Measurements from ENCODE around the gene SNX8.
"Not testable (repeated sequence)": the region's sequence is repeated elsewhere in the genome, so short reads cannot be mapped to it uniquely, and the experiment has no call there.

The SNX8 gene

GRCh38 chr7:2289621-2290020 is 24.6 kb downstream of the SNX8 start:
- no peak for DNase-seq

GRCh38 chr7:2289111-2289586 is 25.1 kb downstream of the SNX8 start:
- DNase-seq = no peak

GRCh38 chr7:2288503-2288902 is 25.7 kb downstream of the SNX8 start:
- DNase-seq = no peak

- DNase-seq = no peak
These were observed 26.5 kb downstream of the SNX8 start for GRCh38 chr7:2287745-2288144.

- no peak for DNase-seq
These were observed 31.2 kb downstream of the SNX8 start for GRCh38 chr7:2283074-2283473.

GRCh38 chr7:2282185-2282751 is 32.0 kb downstream of the SNX8 start:
- no peak for DNase-seq

- no peak for DNase-seq
These were observed 32.7 kb downstream of the SNX8 start for GRCh38 chr7:2281541-2281940.

GRCh38 chr7:2280424-2280823 is 33.8 kb downstream of the SNX8 start:
- no peak for DNase-seq

GRCh38 chr7:2279896-2280295 is 34.3 kb downstream of the SNX8 start:
- no peak for DNase-seq

DNA sequence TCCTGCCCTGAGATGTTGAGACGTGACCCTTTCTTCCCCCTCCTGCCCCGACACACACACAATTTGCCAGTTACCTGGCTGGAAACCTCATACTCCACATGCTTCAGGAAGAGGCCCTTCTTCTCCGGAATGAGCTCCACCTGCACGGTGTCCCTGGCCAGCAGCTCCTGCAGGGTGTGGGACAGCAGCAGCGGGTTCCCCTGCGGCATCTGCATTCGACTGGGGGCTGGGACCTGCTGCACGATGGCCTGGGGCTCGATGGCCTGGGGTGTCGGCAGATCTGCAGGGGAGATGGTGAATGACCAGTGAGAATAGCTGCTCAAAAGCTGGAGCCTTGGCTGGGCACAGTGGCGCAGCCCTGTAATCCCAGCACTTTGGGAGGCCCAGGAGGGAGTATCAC is 36.2 kb downstream of the SNX8 start:
- DNase-seq = no peak

- DNase-seq = no peak
These were observed 38.1 kb downstream of the SNX8 start for GRCh38 chr7:2276107-2276506.

- DNase-seq = no peak
These were observed 39.1 kb downstream of the SNX8 start for GRCh38 chr7:2275101-2275500.

DNA sequence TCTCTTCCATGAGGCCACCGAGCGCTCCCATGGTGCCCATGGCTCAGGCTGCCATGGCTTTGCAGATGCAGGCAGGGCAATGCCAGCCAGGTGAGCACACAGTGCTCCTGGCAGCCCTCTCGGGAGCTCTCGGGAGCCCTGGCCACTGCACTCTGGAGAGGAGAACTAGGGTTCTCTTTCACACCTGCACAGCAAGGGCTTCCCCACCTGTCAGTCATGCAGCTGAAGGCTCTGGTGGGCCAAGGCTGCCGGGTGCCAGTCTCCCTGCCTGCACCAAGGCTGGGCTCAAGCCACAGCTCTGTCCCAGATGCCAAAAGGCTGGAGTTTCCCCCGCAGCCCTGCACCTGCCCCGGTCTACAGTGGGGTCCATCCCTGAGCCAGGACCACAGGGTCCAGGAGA is 39.6 kb downstream of the SNX8 start:
- no peak for DNase-seq

DNA sequence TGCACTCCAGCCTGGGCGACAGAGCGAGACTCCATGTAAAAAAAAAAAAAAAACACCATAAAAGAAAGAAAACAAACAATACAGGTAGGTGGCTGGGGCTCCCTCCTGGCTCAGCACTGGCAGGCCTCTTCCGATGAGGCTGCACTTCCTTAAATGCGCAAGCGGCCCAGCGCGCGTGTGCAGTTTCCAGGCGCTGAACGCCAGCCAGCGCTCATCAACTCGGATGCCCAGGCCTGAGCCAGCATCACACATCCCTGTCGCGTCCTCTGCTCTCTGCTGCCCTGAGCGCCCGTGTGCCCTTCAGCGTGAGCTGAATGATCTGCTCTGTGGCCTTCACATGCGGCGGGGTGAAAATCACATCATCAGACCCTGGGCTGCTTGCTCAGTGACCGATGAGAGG is 40.4 kb downstream of the SNX8 start:
- no peak for DNase-seq

DNA sequence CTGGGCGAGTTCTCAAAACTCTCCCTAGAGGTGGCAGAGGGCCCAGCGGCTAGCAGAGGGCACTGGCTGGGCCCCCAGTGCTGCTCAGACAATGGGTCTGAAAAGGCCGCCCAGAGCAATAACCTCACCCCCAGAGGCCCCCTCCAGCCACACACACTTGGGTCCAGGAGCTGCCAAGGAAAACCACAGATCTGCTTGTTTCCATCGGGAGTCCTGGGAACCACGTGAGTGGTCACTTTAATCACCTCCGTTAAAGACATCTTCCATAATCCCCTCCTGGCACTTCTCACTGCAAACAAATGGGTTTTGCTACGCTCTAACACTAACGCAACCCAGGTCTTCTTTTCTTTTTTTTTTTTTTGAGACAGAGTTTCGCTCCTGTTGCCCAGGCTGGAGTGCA is 42.2 kb downstream of the SNX8 start:
- DNase-seq = no peak

- no peak for DNase-seq
These were observed 42.8 kb downstream of the SNX8 start for GRCh38 chr7:2271273-2272026.

DNA sequence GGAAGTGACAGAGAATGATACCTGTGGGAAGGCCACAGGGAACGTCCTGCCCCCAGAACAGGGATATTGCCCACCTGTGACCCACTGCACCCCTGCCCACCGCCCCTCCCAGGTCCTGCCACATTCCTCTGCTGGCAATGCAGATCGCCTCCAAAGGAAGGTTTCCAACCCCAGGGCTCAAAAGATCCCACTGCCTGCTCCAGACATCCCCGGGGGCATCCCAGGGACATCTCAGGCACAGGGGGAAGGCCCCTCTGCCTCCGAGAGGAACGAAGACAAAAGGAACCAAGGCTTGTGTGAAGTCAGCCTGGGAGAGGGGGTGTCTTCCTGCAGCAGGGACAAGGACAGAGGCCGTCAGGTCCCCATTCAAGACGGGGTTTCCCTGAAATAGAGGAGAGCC is 43.7 kb downstream of the SNX8 start:
- no peak for DNase-seq

- DNase-seq = no peak
These were observed 44.2 kb downstream of the SNX8 start for GRCh38 chr7:2269991-2270460.

GRCh38 chr7:2269089-2269990 is 44.9 kb downstream of the SNX8 start:
- DNase-seq = not testable (repeated sequence)

- no peak for DNase-seq
These were observed 47.3 kb downstream of the SNX8 start for GRCh38 chr7:2266911-2267310.

GRCh38 chr7:2264158-2264557 is 50.1 kb downstream of the SNX8 start:
- DNase-seq = no peak

DNA sequence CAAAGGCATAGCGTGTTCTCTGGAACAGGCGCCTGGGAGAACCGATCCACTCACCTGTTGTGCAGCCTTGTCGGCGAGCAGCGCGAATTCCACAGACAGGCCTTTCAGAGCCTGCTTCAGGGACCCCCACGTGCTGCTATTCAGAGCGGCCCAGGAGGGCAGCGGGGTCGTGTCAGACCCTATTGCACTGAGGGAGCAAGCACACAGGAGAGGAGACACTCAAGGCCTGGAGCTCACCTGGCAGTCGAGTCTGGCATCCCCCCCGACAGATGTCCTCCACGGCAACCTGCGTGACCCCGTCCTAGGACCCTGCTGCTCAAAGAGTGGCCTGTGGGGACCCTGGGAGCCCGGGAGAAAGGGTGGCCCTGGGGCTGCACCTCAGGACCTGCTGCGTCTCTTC is 51.1 kb downstream of the SNX8 start:
- DNase-seq = no peak

DNA sequence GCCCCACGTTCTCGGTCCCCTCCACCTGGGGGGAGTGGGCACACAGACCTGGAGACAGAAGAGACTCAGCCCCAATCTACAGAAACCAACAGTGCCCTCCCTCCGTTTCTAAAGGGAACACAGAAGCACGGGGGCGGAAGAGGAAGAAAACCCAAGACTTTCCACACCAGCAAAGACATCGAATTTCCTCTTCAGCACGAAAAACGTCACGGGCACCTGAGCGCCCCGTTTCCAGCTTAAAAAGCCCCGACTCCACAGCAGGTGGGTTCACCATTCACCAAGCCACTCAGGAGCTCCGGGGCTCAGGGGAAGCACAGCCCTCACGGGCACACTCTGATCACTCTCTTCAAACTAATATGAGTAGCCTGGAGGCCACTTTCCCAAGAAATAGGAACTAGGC is 52.6 kb downstream of the SNX8 start:
- no peak for DNase-seq

GRCh38 chr7:2260820-2261219 is 53.4 kb downstream of the SNX8 start:
- peak; percentile 80 to 85 for DNase-seq
